ENCODE results near the gene PBX1.

PBX1 gene

GRCh38 chr1:164564378-164564777 is 5.4 kb downstream of the PBX1 start:
- DNase-seq, result no peak

- DNase-seq, result no peak
These were observed 6.4 kb downstream of the PBX1 start for GRCh38 chr1:164565357-164565756.

GRCh38 chr1:164567774-164568173 is 8.8 kb downstream of the PBX1 start:
- no peak for DNase-seq

- no peak for DNase-seq
These were observed 10.3 kb downstream of the PBX1 start for GRCh38 chr1:164569241-164569640.

- no peak for DNase-seq
These were observed 10.9 kb downstream of the PBX1 start for GRCh38 chr1:164569866-164570265.

GRCh38 chr1:164571333-164571732 is 12.3 kb downstream of the PBX1 start:
- no peak for DNase-seq

GRCh38 chr1:164575356-164575886 is 16.4 kb downstream of the PBX1 start:
- DNase-seq, result no peak

- DNase-seq, result no peak
These were observed 17.6 kb downstream of the PBX1 start for GRCh38 chr1:164576291-164577271.

GRCh38 chr1:164577291-164577690 is 18.3 kb downstream of the PBX1 start:
- no peak for DNase-seq

- DNase-seq, result no peak
These were observed 19.7 kb downstream of the PBX1 start for GRCh38 chr1:164578479-164579200.

GRCh38 chr1:164579381-164579780 is 20.4 kb downstream of the PBX1 start:
- no peak for DNase-seq

- no peak for DNase-seq
These were observed 22.8 kb downstream of the PBX1 start for GRCh38 chr1:164581762-164582161.

- no peak for DNase-seq
These were observed 24.2 kb downstream of the PBX1 start for GRCh38 chr1:164583196-164583595.

GRCh38 chr1:164583835-164584539 is 25.0 kb downstream of the PBX1 start:
- DNase-seq, result no peak

GRCh38 chr1:164586591-164586990 is 27.6 kb downstream of the PBX1 start:
- DNase-seq, result no peak

- DNase-seq, result no peak
These were observed 28.9 kb downstream of the PBX1 start for GRCh38 chr1:164587617-164588501.

GRCh38 chr1:164588516-164589341 is 29.7 kb downstream of the PBX1 start:
- DNase-seq, result no peak

GRCh38 chr1:164589408-164589807 is 30.4 kb downstream of the PBX1 start:
- DNase-seq, result no peak

- no peak for DNase-seq
These were observed 31.1 kb downstream of the PBX1 start for GRCh38 chr1:164589961-164590507.

GRCh38 chr1:164590592-164590991 is 31.6 kb downstream of the PBX1 start:
- no peak for DNase-seq

GRCh38 chr1:164591858-164592257 is 32.9 kb downstream of the PBX1 start:
- DNase-seq, result no peak
